ENCODE results near the gene DES. TPM values are rescaled to one million over a fixed set of nuclear protein-coding genes. Genes with fewer than 3 reads are reported as not detected.

Gene DES
- total and polyA plus RNA-seq, 2 of the 4 experiments (the other 2 are of a cell fraction), result 4.3 to 4.9 TPM

DNA sequence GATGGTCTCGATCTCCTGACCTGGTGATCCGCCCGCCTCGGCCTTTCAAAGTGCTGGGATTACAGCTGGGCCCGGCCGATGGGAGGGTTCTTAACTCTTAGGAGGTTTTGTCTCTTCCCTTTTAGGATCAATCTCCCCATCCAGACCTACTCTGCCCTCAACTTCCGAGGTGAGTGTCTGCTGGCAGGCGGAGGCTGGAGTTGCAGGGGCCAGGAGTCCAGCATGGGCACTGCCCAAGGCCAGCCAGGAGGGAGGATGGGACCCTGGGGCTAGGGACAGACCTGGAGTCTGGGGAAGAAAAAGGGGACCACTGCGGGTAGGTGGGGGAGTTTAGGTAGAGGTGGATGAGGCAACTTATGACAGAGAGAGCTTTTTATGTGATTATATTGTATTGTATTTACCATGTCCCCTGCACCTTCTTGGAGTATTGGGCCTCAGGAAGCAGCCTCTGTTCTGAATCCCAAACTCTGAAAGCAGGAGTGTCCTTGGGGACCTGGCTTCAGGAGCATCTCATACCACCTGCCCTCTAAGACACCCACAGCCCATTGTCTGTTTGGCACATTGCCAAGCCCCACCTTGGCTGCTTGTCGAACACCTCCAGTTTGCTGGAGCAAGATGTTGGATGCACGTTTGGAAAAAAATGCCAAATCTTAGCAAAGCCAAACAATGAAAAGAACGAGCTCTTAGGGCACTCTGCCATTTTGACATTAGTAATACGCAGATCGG is 5.6 kb downstream of the DES start:
- peaks cover 1% of the 10 kb centered on the region; the same call in 1 of the 2 replicates for H3K27me3 ChIP-seq (ENCODE audit: control insufficient read depth, insufficient read depth, low read length)
- H3K14ac ChIP-seq (replicated peaks; ENCODE audit: low read depth, low read length), result no peak overlapping the region
- in situ Hi-C loops (cut with MboI; ENCODE audit: low sequenced_read_pairs), result no loop called here
- H2AFZ ChIP-seq (replicated peaks; ENCODE audit: low read length, poor library complexity), result peak overlapping the region; percentile 65
- H4K91ac ChIP-seq (ENCODE audit: insufficient read depth, low read depth, low read length), result no peak overlapping the region
- H2AK9ac ChIP-seq (replicated peaks; ENCODE audit: low read depth, low read length, poor library complexity), result no peak overlapping the region
- H3K18ac ChIP-seq (ENCODE audit: low read depth, low read length), result no peak overlapping the region
- no peak overlapping the region for H2BK15ac ChIP-seq (ENCODE audit: low read depth, low read length)
- H3K79me1 ChIP-seq (ENCODE audit: low read depth in 1 of 2, low read length in 2 of 2), result no peaks in the 10 kb centered on the region
- ChIA-PET CTCF (interaction anchor here (1.0 to 1.6 kb wide), 4 partner anchors 10 to 106 kb away, joined by 3 to 5 read pairs (median 4); no protein-coding TSS in a partner anchor), POLR2A (ENCODE audit: unreplicated experiment) (no interaction called here)
- H4K5ac ChIP-seq (ENCODE audit: low read depth, low read length), result no peak overlapping the region
- no peaks in the 10 kb centered on the region for H3K36me3 ChIP-seq (ENCODE audit: control insufficient read depth, insufficient read depth, low read length)
- no peak overlapping the region for H3K9ac ChIP-seq (ENCODE audit: low read depth, low read length)
- 40% methylated on average over 6 of the region's 14 CpGs; no CpG with 5 or more reads in 1 of the 2 experiments for whole genome bisulfite sequencing, 2 experiments (ENCODE audit: extremely low coverage in 2 of 2, insufficient read length in 1 of 2)
- H3K4ac ChIP-seq (ENCODE audit: low read depth, low read length), result no peak overlapping the region
- H3K4me3 ChIP-seq (ENCODE audit: insufficient read depth, low read depth, low read length), result no peak overlapping the region; the same call in 1 of the 2 replicates
- H4K8ac ChIP-seq (ENCODE audit: low read depth in 2 of 2, low read length in 2 of 2), result 0 out of 4 replicates have a peak overlapping the region, but pooled peaks of 1 of the 2 experiments have one; percentile 12
- no peak overlapping the region for H3K56ac ChIP-seq (ENCODE audit: extremely low read depth, insufficient read depth, low read length)
- H3K9me1 ChIP-seq (ENCODE audit: insufficient read depth, low read length), result peaks cover 9% of the 10 kb centered on the region
- peak overlapping the region; percentile 29; the same call in 1 of the 2 replicates for H3K27ac ChIP-seq (ENCODE audit: insufficient read depth, low read length)
- H2BK20ac ChIP-seq (ENCODE audit: low read depth, low read length), result no peak overlapping the region
- no peak overlapping the region for H2BK120ac ChIP-seq (ENCODE audit: low read depth, low read length)
- TF ChIP-seq FOS (IDR thresholded peaks at IDR 0.05; ENCODE audit: low read depth, low read length) (no peak), NFE2L2 (IDR thresholded peaks at IDR 0.05; ENCODE audit: low read depth, low read length) (no peak), RCOR1 (IDR thresholded peaks at IDR 0.05; ENCODE audit: insufficient replicate concordance, low read length) (no peak)
- TF ChIP-seq, protein P1, sequence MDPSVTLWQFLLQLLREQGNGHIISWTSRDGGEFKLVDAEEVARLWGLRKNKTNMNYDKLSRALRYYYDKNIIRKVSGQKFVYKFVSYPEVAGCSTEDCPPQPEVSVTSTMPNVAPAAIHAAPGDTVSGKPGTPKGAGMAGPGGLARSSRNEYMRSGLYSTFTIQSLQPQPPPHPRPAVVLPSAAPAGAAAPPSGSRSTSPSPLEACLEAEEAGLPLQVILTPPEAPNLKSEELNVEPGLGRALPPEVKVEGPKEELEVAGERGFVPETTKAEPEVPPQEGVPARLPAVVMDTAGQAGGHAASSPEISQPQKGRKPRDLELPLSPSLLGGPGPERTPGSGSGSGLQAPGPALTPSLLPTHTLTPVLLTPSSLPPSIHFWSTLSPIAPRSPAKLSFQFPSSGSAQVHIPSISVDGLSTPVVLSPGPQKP (IDR thresholded peaks at IDR 0.05; ENCODE audit: borderline replicate concordance, low read depth, low read length), result no peak
- intact Hi-C loops (cut with micrococcal nuclease), result no loop called here
- BruUV-seq (replicated peaks), result no TSS peak
- dilution Hi-C loops (cut with HindIII; ENCODE audit: low sequenced_read_pairs, unreplicated experiment), result no loop called here
- peak; percentile 7; the same call in 1 of the 2 replicates for ATAC-seq (ENCODE audit: low read depth)
- peak overlapping the region; percentile 30; the same call in 1 of the 2 replicates for H2AK5ac ChIP-seq (ENCODE audit: low read depth, low read length)
- no peak for DNase-seq
- H4K20me1 ChIP-seq (ENCODE audit: insufficient read depth, low read length), result peaks cover 3% of the 10 kb centered on the region; the same call in 1 of the 2 replicates
- peak overlapping the region; percentile 89 for H3K4me2 ChIP-seq (ENCODE audit: low read depth, low read length)
- no peaks in the 10 kb centered on the region for H3K9me3 ChIP-seq (ENCODE audit: control insufficient read depth, insufficient read depth, low read length)
- H3K4me1 ChIP-seq (ENCODE audit: control insufficient read depth, insufficient read depth, low read length), result peaks cover 9% of the 10 kb centered on the region
- H3K23ac ChIP-seq (ENCODE audit: low read depth, low read length), result peak overlapping the region; percentile 44; the same call in 1 of the 2 replicates
- H2BK5ac ChIP-seq (ENCODE audit: low read depth, low read length, poor library complexity, severe bottlenecking), result peak overlapping the region; percentile 14
